HepG2 (cell line): ENCODE measurements around the gene TMEM198. TPM values are rescaled to one million over a fixed set of nuclear protein-coding genes. Genes with fewer than 3 reads are reported as not detected.

Experiments
- ATAC-seq: fragments of 200-7000 bp; cut with Tn5 transposase; 3 replicates; pipeline ENCODE4 v1.9.1; 2020; ENCODE audit warnings: mild to moderate bottlenecking, moderate library complexity
- BruUV-seq: library from RNA; stranded (reverse); fragments of 400-500 nt; replicated peaks from 2 replicates; lab custom pipeline; 2021; lab: Mats Ljungman, UMichigan
- CTCF ChIA-PET: fragments of 300-600 bp; formaldehyde crosslinking; extraction: SDS; loops from one replicate; lab custom pipeline; 2021; ENCODE audit warnings: low total read pairs, inconsistent platforms, low intra/inter-chr PET ratio; lab: Yijun Ruan, JAX
- POLR2A ChIA-PET: fragments of 350-600 bp; sonication (Branson Sonifier 250); formaldehyde crosslinking; loops from one replicate; lab custom pipeline; 2020; ENCODE audit warnings: antibody characterized with exemption, inconsistent platforms; lab: Yijun Ruan, JAX
- DNase-seq: peaks from one replicate; pipeline ENCODE4 v3.0.0-alpha.2; 2015; ENCODE audit warnings: low spot score
- FAIRE-seq: peaks from 3 replicates; lab custom pipeline; 2011; peaks lifted over from hg19 to GRCh38; lab: Jason Lieb, UNC
- H2AFZ ChIP-seq: one replicate; pipeline ENCODE4 v1.6.1; 2011; ENCODE audit warnings: low read length, inconsistent platforms
- H3K27ac ChIP-seq: fragments of 300-600 bp; 3 replicates; pipeline ENCODE4 v1.8.0; 2011; ENCODE audit warnings: mixed run types, mild to moderate bottlenecking, mixed read lengths, low read length, inconsistent platforms; ENCODE audit not compliant: insufficient read depth; ENCODE audit errors: extremely low read length
- H3K27me3 ChIP-seq, 2 experiments: fragments of 200-600 bp in 1 of 2; 2 replicates in 1 of 2; 3 replicates in 1 of 2; pipeline versions ENCODE4 v1.6.0 to v1.8.0; 2011; ENCODE audit warnings: low read length in 2 of 2, mild to moderate bottlenecking in 2 of 2, moderate library complexity in 2 of 2, inconsistent platforms in 1 of 2; ENCODE audit not compliant: insufficient read depth in 2 of 2, control insufficient read depth in 1 of 2
- H3K36me3 ChIP-seq, 2 experiments: fragments of 200-600 bp in 1 of 2; replicated peaks in 1 of 2; 2 replicates in 1 of 2; 3 replicates in 1 of 2; pipeline versions ENCODE4 v1.5.1 to v1.8.0; 2011; ENCODE audit warnings: low read length in 2 of 2, inconsistent platforms in 1 of 2; ENCODE audit not compliant: insufficient read depth in 2 of 2, control insufficient read depth in 1 of 2
- H3K4me1 ChIP-seq: 2 replicates; pipeline ENCODE4 v1.5.1; 2012; ENCODE audit warnings: low read length, inconsistent platforms; ENCODE audit not compliant: insufficient read depth
- H3K4me2 ChIP-seq: 2 replicates; pipeline ENCODE4 v1.6.0; 2011; ENCODE audit warnings: low read depth, low read length, inconsistent platforms
- H3K4me3 ChIP-seq, 3 experiments: fragments of 200-600 bp in 1 of 3; sonication (generic), shearing (Covaris generic) in 1 of 3; replicated peaks in 1 of 3; 2 replicates each; pipeline ENCODE4 v1.5.1; 2011 to 2016; ENCODE audit warnings: low read length in 3 of 3, inconsistent platforms in 2 of 3, low read depth in 2 of 3, mild to moderate bottlenecking in 2 of 3, control low read depth in 1 of 3, mixed read lengths in 1 of 3; ENCODE audit not compliant: insufficient read depth in 1 of 3
- H3K79me2 ChIP-seq: one replicate; pipeline ENCODE4 v1.6.1; 2011; ENCODE audit warnings: low read length, inconsistent platforms; ENCODE audit not compliant: insufficient read depth
- H3K9ac ChIP-seq: 2 replicates; pipeline ENCODE4 v1.6.0; 2011; ENCODE audit warnings: mild to moderate bottlenecking, low read depth, low read length, inconsistent platforms; ENCODE audit not compliant: insufficient read depth
- H3K9me3 ChIP-seq: 2 replicates; pipeline ENCODE4 v1.5.1; 2012; ENCODE audit warnings: mild to moderate bottlenecking, low read length
- H4K20me1 ChIP-seq: 2 replicates; pipeline ENCODE4 v1.6.0; 2011; ENCODE audit warnings: inconsistent platforms, mild to moderate bottlenecking, low read length, moderate library complexity; ENCODE audit not compliant: insufficient read depth
- ARID5B ChIP-seq: IDR thresholded peaks from 2 replicates; pipeline ENCODE4 v1.4.0; 2020; ENCODE audit warnings: mild to moderate bottlenecking, missing genetic modification reagents
- LCORL ChIP-seq, 2 experiments: fragments of 450-650 bp in 1 of 2; sonication (generic) in 1 of 2; formaldehyde crosslinking in 1 of 2; IDR thresholded peaks; 2 replicates each; pipeline versions ENCODE4 v1.5.0 to v1.6.1; 2017 to 2020; ENCODE audit warnings: antibody characterized with exemption in 1 of 2, missing genetic modification reagents in 1 of 2
- PHF20 ChIP-seq: sonication (generic); formaldehyde crosslinking; IDR thresholded peaks from 2 replicates; pipeline ENCODE4 v1.5.0; 2020; ENCODE audit warnings: mild to moderate bottlenecking, missing genetic modification reagents
- POLR2AphosphoS2 ChIP-seq: IDR thresholded peaks from 2 replicates; pipeline ENCODE4 v1.6.1; 2011; ENCODE audit warnings: low read depth, low read length, improper control_type of control experiment
- REPIN1 ChIP-seq: sonication (generic); formaldehyde crosslinking; IDR thresholded peaks from 2 replicates; pipeline ENCODE4 v1.8.0; 2022; ENCODE audit warnings: missing genetic modification reagents, low read depth, mild to moderate bottlenecking, borderline replicate concordance
- ZBTB4 ChIP-seq: sonication (generic); formaldehyde crosslinking; IDR thresholded peaks from 2 replicates; pipeline ENCODE4 v1.4.0; 2020; ENCODE audit warnings: missing genetic modification reagents, mild to moderate bottlenecking, borderline replicate concordance
- ZFP36L1 ChIP-seq: sonication (generic); formaldehyde crosslinking; IDR thresholded peaks from 2 replicates; pipeline ENCODE4 v1.8.0; 2022; ENCODE audit warnings: mild to moderate bottlenecking, missing genetic modification reagents, moderate library complexity
- ZNF274 ChIP-seq: sonication (generic); formaldehyde crosslinking; IDR thresholded peaks from 2 replicates; pipeline ENCODE4 v1.5.1; 2020; ENCODE audit warnings: mild to moderate bottlenecking, missing genetic modification reagents
- ZNF280D ChIP-seq: sonication (generic); formaldehyde crosslinking; IDR thresholded peaks from 2 replicates; pipeline ENCODE4 v1.5.1; 2020; ENCODE audit warnings: mild to moderate bottlenecking, missing genetic modification reagents
- ZNF547 ChIP-seq: sonication (generic); formaldehyde crosslinking; IDR thresholded peaks from 2 replicates; pipeline ENCODE4 v1.5.1; 2020; ENCODE audit warnings: mild to moderate bottlenecking, missing genetic modification reagents
- WGBS: methylation state at CpG from one replicate; pipeline ENCODE4 v1.1.6; 2017; ENCODE audit warnings: low lambda C conversion rate; 5-methylcytosine and 5-hydroxymethylcytosine counted together
- in situ Hi-C: cut with HindIII; loops from 2 replicates; pipeline ENCODE4 v1.10.0; 2017; ENCODE audit warnings: low pct_unique_long_range_greater_than_20kb; ENCODE audit not compliant: extremely low pct_ligation_motif_present
- intact Hi-C: fragments of 100-400 bp; cut with micrococcal nuclease; formaldehyde crosslinking; loops from one replicate; pipeline ENCODE4 v1.10.0; 2022; ENCODE audit not compliant: unreplicated experiment
- polyA plus RNA-seq, 8 experiments: library from polyadenylated mRNA; depleted of rRNA in 3 of 8; stranded (reverse) in 7 of 8; unstranded in 1 of 8; fragments of >200 nt; fragmentation: Illumina TruSeq in 4 of 8; extraction: Trizol in 4 of 8; gene quantifications; 2 replicates each; pipeline versions ENCODE4 v1.2.1 to v1.2.3, GENCODE V29; 2011 to 2016; ENCODE audit warnings: low read depth in 4 of 8, missing spikeins in 1 of 8, mixed read lengths in 1 of 8; ENCODE audit not compliant: insufficient read depth in 1 of 8
- total RNA-seq, 5 experiments: library from RNA; depleted of rRNA; stranded (reverse); fragments of >200 nt; fragmentation: Illumina TruSeq; extraction: Trizol; gene quantifications; 2 replicates each; pipeline ENCODE4 v1.2.3, GENCODE V29; 2016; ENCODE audit warnings: low read depth in 1 of 5

Gene TMEM198
- total and polyA plus RNA-seq, 2 of the 13 experiments (the other 11 are each of a cell fraction or from before 2014, with no cell fraction given), result 17.3 to 23.5 TPM

GRCh38 chr2:219551441-219552381, 7.9 kb downstream of the TMEM198 start:
- Histone ChIP-seq H3K4me1 (peaks cover 30% of the 10 kb centered on the region), H3K4me3 (peak overlapping the region; percentile 71 to 79 (median 73)), H3K79me2 (no peaks in the 10 kb centered on the region), H3K27me3 (no peaks in the 10 kb centered on the region), H3K9me3 (no peaks in the 10 kb centered on the region), H2AFZ (no peak overlapping the region), H3K27ac (peak overlapping the region; percentile 51), H3K4me2 (peak overlapping the region; percentile 90), H3K36me3 (peaks cover 12 to 22% of the 10 kb centered on the region in 2 experiments; a peak in 4 of 5 replicates), H3K9ac (peak overlapping the region; percentile 60), H4K20me1 (no peaks in the 10 kb centered on the region)
- intact Hi-C loops, result no loop called here
- FAIRE-seq (no peak), DNase-seq (no peak), ATAC-seq (peak; percentile 61)
- CTCF ChIA-PET, result interaction anchor here (0.7 to 2.4 kb wide), 2 partner anchors 9 to 10 kb away, joined by 3 to 9 read pairs; no protein-coding TSS in a partner anchor
- WGBS, result 42% methylated on average over 47 of the region's 54 CpGs
- POLR2A ChIA-PET, result interaction anchor here (0.7 to 3.3 kb wide), 13 partner anchors 8 to 303 kb away, joined by 3 to 28 read pairs (median 8); partner anchors contain the start of genes CHPF, DNPEP, GMPPA and INHA
- no TSS peak for BruUV-seq
- in situ Hi-C loops, result no loop called here
- TF ChIP-seq ZNF274 (CRISPR knock-in tag), result peak; percentile 49; the same call in 1 of the 2 replicates
- TF ChIP-seq ARID5B (CRISPR knock-in tag), result 0 out of 2 replicates have a peak, but pooled peaks have one; percentile 3
- TF ChIP-seq ZNF280D (CRISPR knock-in tag), result peak; percentile 66; the same call in 1 of the 2 replicates
- TF ChIP-seq REPIN1 (CRISPR knock-in tag), result no peak
- TF ChIP-seq PHF20 (CRISPR knock-in tag), result 0 out of 2 replicates have a peak, but pooled peaks have one; percentile 6
- peak; percentile 69; the same call in 1 of the 2 replicates for TF ChIP-seq POLR2AphosphoS2
- TF ChIP-seq LCORL (IDR thresholded peaks at IDR 0.05), result no peak
- TF ChIP-seq LCORL (CRISPR knock-in tag; IDR thresholded peaks at IDR 0.05), result peak; percentile 18; the same call in 1 of the 2 replicates
- 0 out of 2 replicates have a peak, but pooled peaks have one; percentile 30 for TF ChIP-seq ZNF547 (CRISPR knock-in tag)
- TF ChIP-seq ZFP36L1 (CRISPR knock-in tag), result peak; percentile 80; the same call in 1 of the 2 replicates
- TF ChIP-seq ZBTB4 (CRISPR knock-in tag), result peak; percentile 17; the same call in 1 of the 2 replicates
